GM18517 (cell line): Measurements from ENCODE around the gene MAN1C1.
"Not testable (repeated sequence)": the region's sequence is repeated elsewhere in the genome, so short reads cannot be mapped to it uniquely, and the experiment has no call there.

ENCODE experiments used
- ATAC-seq: cut with Tn5 transposase; IDR thresholded peaks from one replicate; pipeline ENCODE4 v1.9.1; 2021; ENCODE audit warnings: mild to moderate bottlenecking, moderate library complexity; ENCODE audit not compliant: unreplicated experiment

The MAN1C1 gene

GRCh38 chr1:25694167-25695007 is 77.8 kb downstream of the MAN1C1 start:
- ATAC-seq, result no peak

- no peak for ATAC-seq
Measured at GRCh38 chr1:25695090-25695770, 78.6 kb downstream of the MAN1C1 start.

- no peak for ATAC-seq
Measured at GRCh38 chr1:25695771-25696311, 79.2 kb downstream of the MAN1C1 start.

GRCh38 chr1:25696643-25697042 is 80.1 kb downstream of the MAN1C1 start:
- not testable (repeated sequence) for ATAC-seq

GRCh38 chr1:25697435-25698217 is 81.0 kb downstream of the MAN1C1 start:
- ATAC-seq, result no peak

GRCh38 chr1:25698252-25698651 is 81.7 kb downstream of the MAN1C1 start:
- no peak for ATAC-seq

GRCh38 chr1:25699059-25699458 is 82.5 kb downstream of the MAN1C1 start:
- not testable (repeated sequence) for ATAC-seq

- no peak for ATAC-seq
Measured at GRCh38 chr1:25699500-25700143, 83.0 kb downstream of the MAN1C1 start.

GRCh38 chr1:25700144-25700523 is 83.5 kb downstream of the MAN1C1 start:
- no peak for ATAC-seq

- no peak for ATAC-seq
Measured at GRCh38 chr1:25700626-25701025, 84.0 kb downstream of the MAN1C1 start.

- ATAC-seq, result no peak
Measured at GRCh38 chr1:25701030-25701785, 84.6 kb downstream of the MAN1C1 start.

- ATAC-seq, result no peak
Measured at GRCh38 chr1:25702101-25702775, 85.6 kb downstream of the MAN1C1 start.

GRCh38 chr1:25703041-25703440 is 86.5 kb downstream of the MAN1C1 start:
- no peak for ATAC-seq

GRCh38 chr1:25703671-25704266 is 87.2 kb downstream of the MAN1C1 start:
- ATAC-seq, result no peak

- ATAC-seq, result no peak
Measured at GRCh38 chr1:25704267-25704691, 87.7 kb downstream of the MAN1C1 start.

GRCh38 chr1:25705699-25706098 is 89.1 kb downstream of the MAN1C1 start:
- no peak for ATAC-seq

GRCh38 chr1:25706146-25707089 is 89.8 kb downstream of the MAN1C1 start:
- ATAC-seq, result no peak
